ENCODE measurements around the gene FAM200B.

FAM200B gene

DNA sequence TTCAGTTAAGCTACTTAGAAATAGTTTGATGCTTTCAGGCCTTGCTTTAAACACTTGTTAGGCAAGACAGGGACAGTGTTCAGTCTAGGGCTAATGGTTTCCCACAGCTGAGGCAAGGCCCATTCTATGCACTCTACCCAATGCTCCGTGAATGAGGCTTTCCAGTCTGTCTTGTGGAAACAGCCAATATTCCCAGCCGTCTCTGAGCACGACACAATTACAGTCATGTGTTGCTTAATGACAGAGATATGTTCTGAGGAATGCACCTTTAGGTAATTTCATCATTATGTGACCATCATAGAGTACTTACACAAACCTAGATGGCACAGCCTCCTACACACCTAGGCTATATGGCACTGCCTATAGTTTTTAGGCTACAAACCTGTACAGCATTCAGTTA, 9.5 kb upstream of the FAM200B start:
- TF ChIP-seq MYC (IDR thresholded peaks at IDR 0.05; ENCODE audit: low read depth, low read length): no peak
- no peak for TF ChIP-seq CTCF (IDR thresholded peaks at IDR 0.05; ENCODE audit: low read depth, low read length)
- no peak for TF ChIP-seq POLR2A (IDR thresholded peaks at IDR 0.05; ENCODE audit: extremely low read depth, insufficient read length)
- no peak for TF ChIP-seq MAX (IDR thresholded peaks at IDR 0.05; ENCODE audit: low read depth, low read length)
- no peak overlapping the region for H3K4me3 ChIP-seq (ENCODE audit: low read depth, low read length)
- DNase-seq (ENCODE audit: low read depth): no peak

- no peak for TF ChIP-seq POLR2A (IDR thresholded peaks at IDR 0.05; ENCODE audit: extremely low read depth, insufficient read length)
- H3K4me3 ChIP-seq (ENCODE audit: low read depth, low read length): no peak overlapping the region
- DNase-seq (ENCODE audit: low read depth): no peak
Observed at GRCh38 chr4:15673337-15673736, 8.3 kb upstream of the FAM200B start.

- H3K4me3 ChIP-seq (ENCODE audit: low read depth, low read length): no peak overlapping the region
- no peak for TF ChIP-seq MAX (IDR thresholded peaks at IDR 0.05; ENCODE audit: low read depth, low read length)
- TF ChIP-seq CTCF (IDR thresholded peaks at IDR 0.05; ENCODE audit: low read depth, low read length): no peak
- TF ChIP-seq MYC (IDR thresholded peaks at IDR 0.05; ENCODE audit: low read depth, low read length): no peak
- TF ChIP-seq POLR2A (IDR thresholded peaks at IDR 0.05; ENCODE audit: extremely low read depth, insufficient read length): no peak
- DNase-seq (ENCODE audit: low read depth): no peak
Observed at GRCh38 chr4:15674046-15674445, 7.6 kb upstream of the FAM200B start.

- TF ChIP-seq MYC (IDR thresholded peaks at IDR 0.05; ENCODE audit: low read depth, low read length): no peak
- TF ChIP-seq CTCF (IDR thresholded peaks at IDR 0.05; ENCODE audit: low read depth, low read length): no peak
- no peak for TF ChIP-seq MAX (IDR thresholded peaks at IDR 0.05; ENCODE audit: low read depth, low read length)
- TF ChIP-seq POLR2A (IDR thresholded peaks at IDR 0.05; ENCODE audit: extremely low read depth, insufficient read length): no peak
Observed at GRCh38 chr4:15674926-15675325, 6.7 kb upstream of the FAM200B start.

GRCh38 chr4:15675356-15675755, 6.3 kb upstream of the FAM200B start:
- H3K4me3 ChIP-seq (ENCODE audit: low read depth, low read length): no peak overlapping the region
- no peak for DNase-seq (ENCODE audit: low read depth)
- TF ChIP-seq MYC (IDR thresholded peaks at IDR 0.05; ENCODE audit: low read depth, low read length): no peak

More at GRCh38 chr4:15674926-15675325, 6.7 kb upstream of the FAM200B start:
- no peak overlapping the region for H3K4me3 ChIP-seq (ENCODE audit: low read depth, low read length)
- DNase-seq (ENCODE audit: low read depth): no peak

DNA sequence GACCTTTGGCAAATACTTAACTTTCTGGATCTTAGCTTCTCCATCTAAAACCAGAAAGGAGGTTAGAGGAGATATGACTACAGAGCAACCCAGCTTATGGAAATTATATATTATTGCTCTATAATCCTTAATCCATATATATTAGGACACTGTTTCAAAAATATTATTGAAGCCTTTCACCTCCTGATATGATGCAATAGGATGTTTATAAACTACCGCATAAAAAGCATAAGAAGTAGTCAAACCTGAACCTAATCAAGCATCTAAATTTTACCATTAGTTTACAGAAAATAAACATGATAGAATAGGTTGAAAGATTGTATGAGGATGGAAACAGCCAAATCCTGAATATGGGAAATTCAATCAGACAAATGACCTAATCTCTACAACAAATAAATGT, 5.6 kb upstream of the FAM200B start:
- no peak overlapping the region for H3K4me3 ChIP-seq (ENCODE audit: low read depth, low read length)
- DNase-seq (ENCODE audit: low read depth): no peak
- no peak for TF ChIP-seq CTCF (IDR thresholded peaks at IDR 0.05; ENCODE audit: low read depth, low read length)

- TF ChIP-seq MAX (IDR thresholded peaks at IDR 0.05; ENCODE audit: low read depth, low read length) (no peak), MYC (IDR thresholded peaks at IDR 0.05; ENCODE audit: low read depth, low read length) (no peak)
- DNase-seq (ENCODE audit: low read depth): no peak
- no peak overlapping the region for H3K4me3 ChIP-seq (ENCODE audit: low read depth, low read length)
Observed at GRCh38 chr4:15676899-15677298, 4.7 kb upstream of the FAM200B start.

DNA sequence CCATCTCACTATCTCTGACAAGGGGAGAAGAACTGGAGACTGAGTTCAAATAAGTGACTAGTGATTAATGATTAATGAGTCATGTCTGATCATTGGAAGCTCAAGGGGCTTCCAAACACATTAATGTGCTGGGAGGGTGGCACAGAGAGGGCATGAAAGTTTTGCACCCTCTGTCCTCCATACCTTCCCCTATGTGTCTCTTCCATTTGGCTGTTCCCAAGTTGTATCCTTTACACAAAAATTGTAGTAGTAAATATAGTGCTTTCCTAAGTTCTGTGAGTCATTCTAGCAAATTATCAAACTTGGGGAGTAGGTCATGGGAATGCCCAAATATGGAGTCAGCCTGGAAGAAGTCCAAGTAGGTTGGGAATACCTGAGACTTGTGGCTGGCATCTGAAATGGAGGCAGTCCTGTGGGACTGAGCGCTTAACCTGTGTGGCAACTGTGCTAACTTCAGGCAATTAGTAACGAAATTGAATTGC, 4.1 kb upstream of the FAM200B start:
- DNase-seq (ENCODE audit: low read depth): no peak
- no peak overlapping the region for H3K4me3 ChIP-seq (ENCODE audit: low read depth, low read length)
- TF ChIP-seq CTCF (IDR thresholded peaks at IDR 0.05; ENCODE audit: low read depth, low read length) (no peak), MYC (IDR thresholded peaks at IDR 0.05; ENCODE audit: low read depth, low read length) (no peak), MAX (IDR thresholded peaks at IDR 0.05; ENCODE audit: low read depth, low read length) (no peak), POLR2A (IDR thresholded peaks at IDR 0.05; ENCODE audit: extremely low read depth, insufficient read length) (no peak)

Data from NB4 (cell line).